ENCODE results near the gene ANAPC5.

Gene ANAPC5

GRCh38 chr12:121398355-121398754 is 46.1 kb upstream of the ANAPC5 start:
- Histone ChIP-seq H3K27me3 (ENCODE audit: insufficient read depth, poor library complexity, severe bottlenecking) (no peaks in the 10 kb centered on the region), H3K4me1 (ENCODE audit: insufficient read depth, poor library complexity, severe bottlenecking) (peaks cover 12% of the 10 kb centered on the region), H3K27ac (ENCODE audit: poor library complexity, severe bottlenecking) (no peak overlapping the region), H3K9me3 (ENCODE audit: severe bottlenecking) (no peaks in the 10 kb centered on the region), H3K4me3 (ENCODE audit: severe bottlenecking) (no peak overlapping the region), H3K36me3 (ENCODE audit: low read depth) (peaks cover 18% of the 10 kb centered on the region)
- no peak for ATAC-seq (ENCODE audit: low read depth)
- DNase-seq (ENCODE audit: low spot score) = no peak
- no peak for TF ChIP-seq CTCF (IDR thresholded peaks at IDR 0.05; ENCODE audit: poor library complexity, severe bottlenecking)

- no peak overlapping the region for H3K27ac ChIP-seq (ENCODE audit: poor library complexity, severe bottlenecking)
- DNase-seq (ENCODE audit: low spot score) (no peak), ATAC-seq (ENCODE audit: low read depth) (no peak)
- TF ChIP-seq CTCF (IDR thresholded peaks at IDR 0.05; ENCODE audit: poor library complexity, severe bottlenecking) = no peak
- H3K27me3 ChIP-seq (ENCODE audit: insufficient read depth, poor library complexity, severe bottlenecking) = no peaks in the 10 kb centered on the region
- no peak overlapping the region for H3K4me3 ChIP-seq (ENCODE audit: severe bottlenecking)
- no peaks in the 10 kb centered on the region for H3K9me3 ChIP-seq (ENCODE audit: severe bottlenecking)
- peaks cover 12% of the 10 kb centered on the region for H3K4me1 ChIP-seq (ENCODE audit: insufficient read depth, poor library complexity, severe bottlenecking)
- peaks cover 12% of the 10 kb centered on the region for H3K36me3 ChIP-seq (ENCODE audit: low read depth)
Observed at GRCh38 chr12:121397521-121397920, 45.3 kb upstream of the ANAPC5 start.

GRCh38 chr12:121392325-121392716 is 40.1 kb upstream of the ANAPC5 start:
- no peak for ATAC-seq (ENCODE audit: low read depth)
- H3K27ac ChIP-seq (ENCODE audit: poor library complexity, severe bottlenecking) = no peak overlapping the region
- H3K4me3 ChIP-seq (ENCODE audit: severe bottlenecking) = no peak overlapping the region
- DNase-seq (ENCODE audit: low spot score) = no peak
- no peaks in the 10 kb centered on the region for H3K9me3 ChIP-seq (ENCODE audit: severe bottlenecking)
- H3K36me3 ChIP-seq (ENCODE audit: low read depth) = no peaks in the 10 kb centered on the region
- H3K27me3 ChIP-seq (ENCODE audit: insufficient read depth, poor library complexity, severe bottlenecking) = no peaks in the 10 kb centered on the region
- H3K4me1 ChIP-seq (ENCODE audit: insufficient read depth, poor library complexity, severe bottlenecking) = peaks cover 6% of the 10 kb centered on the region
- TF ChIP-seq CTCF (IDR thresholded peaks at IDR 0.05; ENCODE audit: poor library complexity, severe bottlenecking) = no peak

- H3K9me3 ChIP-seq (ENCODE audit: severe bottlenecking) = no peaks in the 10 kb centered on the region
- DNase-seq (ENCODE audit: low spot score) = no peak
- H3K27ac ChIP-seq (ENCODE audit: poor library complexity, severe bottlenecking) = no peak overlapping the region
- no peak overlapping the region for H3K4me3 ChIP-seq (ENCODE audit: severe bottlenecking)
- no peak for ATAC-seq (ENCODE audit: low read depth)
- H3K27me3 ChIP-seq (ENCODE audit: insufficient read depth, poor library complexity, severe bottlenecking) = no peaks in the 10 kb centered on the region
- peaks cover 6% of the 10 kb centered on the region for H3K4me1 ChIP-seq (ENCODE audit: insufficient read depth, poor library complexity, severe bottlenecking)
- TF ChIP-seq CTCF (IDR thresholded peaks at IDR 0.05; ENCODE audit: poor library complexity, severe bottlenecking) = no peak
- H3K36me3 ChIP-seq (ENCODE audit: low read depth) = no peaks in the 10 kb centered on the region
Observed at GRCh38 chr12:121391619-121392324, 39.6 kb upstream of the ANAPC5 start.

GRCh38 chr12:121390856-121391255 is 38.6 kb upstream of the ANAPC5 start:
- DNase-seq (ENCODE audit: low spot score) (no peak), ATAC-seq (ENCODE audit: low read depth) (peak; percentile 50; the same call in 2 of the 3 replicates)

More at GRCh38 chr12:121390856-121391255, 38.6 kb upstream of the ANAPC5 start:
- Histone ChIP-seq H3K4me1 (ENCODE audit: insufficient read depth, poor library complexity, severe bottlenecking) (peaks cover 6% of the 10 kb centered on the region), H3K9me3 (ENCODE audit: severe bottlenecking) (no peaks in the 10 kb centered on the region), H3K27ac (ENCODE audit: poor library complexity, severe bottlenecking) (no peak overlapping the region), H3K27me3 (ENCODE audit: insufficient read depth, poor library complexity, severe bottlenecking) (no peaks in the 10 kb centered on the region), H3K36me3 (ENCODE audit: low read depth) (no peaks in the 10 kb centered on the region), H3K4me3 (ENCODE audit: severe bottlenecking) (no peak overlapping the region)
- TF ChIP-seq CTCF (IDR thresholded peaks at IDR 0.05; ENCODE audit: poor library complexity, severe bottlenecking) = no peak

Data from RWPE2 (cell line).